ENCODE data around the gene KPNA6.
A peak's percentile ranks its signal among the peaks of the same experiment; 100 is the strongest.

The KPNA6 gene

GRCh38 chr1:32180186-32181060 is 72.6 kb downstream of the KPNA6 start:
- H3K4me2 ChIP-seq (ENCODE audit: insufficient read depth, low read length), result peak overlapping the region; percentile 98
- peak overlapping the region; percentile 94 for H3K27ac ChIP-seq (ENCODE audit: low read length)
- H3K4me1 ChIP-seq (ENCODE audit: insufficient read depth, low read length), result peaks cover 56% of the 10 kb centered on the region
- H3K9ac ChIP-seq (ENCODE audit: low read depth, low read length), result peak overlapping the region; percentile 95
- H2AFZ ChIP-seq (ENCODE audit: low read depth, low read length), result peak overlapping the region; percentile 77
- TF ChIP-seq EZH2 (IDR thresholded peaks at IDR 0.05; ENCODE audit: borderline replicate concordance, low read depth, low read length, severe bottlenecking), result no peak
- TF ChIP-seq, protein P1, sequence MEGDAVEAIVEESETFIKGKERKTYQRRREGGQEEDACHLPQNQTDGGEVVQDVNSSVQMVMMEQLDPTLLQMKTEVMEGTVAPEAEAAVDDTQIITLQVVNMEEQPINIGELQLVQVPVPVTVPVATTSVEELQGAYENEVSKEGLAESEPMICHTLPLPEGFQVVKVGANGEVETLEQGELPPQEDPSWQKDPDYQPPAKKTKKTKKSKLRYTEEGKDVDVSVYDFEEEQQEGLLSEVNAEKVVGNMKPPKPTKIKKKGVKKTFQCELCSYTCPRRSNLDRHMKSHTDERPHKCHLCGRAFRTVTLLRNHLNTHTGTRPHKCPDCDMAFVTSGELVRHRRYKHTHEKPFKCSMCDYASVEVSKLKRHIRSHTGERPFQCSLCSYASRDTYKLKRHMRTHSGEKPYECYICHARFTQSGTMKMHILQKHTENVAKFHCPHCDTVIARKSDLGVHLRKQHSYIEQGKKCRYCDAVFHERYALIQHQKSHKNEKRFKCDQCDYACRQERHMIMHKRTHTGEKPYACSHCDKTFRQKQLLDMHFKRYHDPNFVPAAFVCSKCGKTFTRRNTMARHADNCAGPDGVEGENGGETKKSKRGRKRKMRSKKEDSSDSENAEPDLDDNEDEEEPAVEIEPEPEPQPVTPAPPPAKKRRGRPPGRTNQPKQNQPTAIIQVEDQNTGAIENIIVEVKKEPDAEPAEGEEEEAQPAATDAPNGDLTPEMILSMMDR (IDR thresholded peaks at IDR 0.05; ENCODE audit: borderline replicate concordance, extremely low read depth, low read length, poor library complexity, severe bottlenecking), result no peak
- DNase-seq (peak; percentile 52), ATAC-seq (ENCODE audit: insufficient read depth, low read depth) (peak; percentile 38; the same call in 2 of the 3 replicates)
- H3K36me3 ChIP-seq (ENCODE audit: insufficient read depth, low read length), result peaks cover 45% of the 10 kb centered on the region
- H3K27me3 ChIP-seq (ENCODE audit: insufficient read depth, low read length, poor library complexity), result no peaks in the 10 kb centered on the region
- H3K79me2 ChIP-seq (ENCODE audit: insufficient read depth, low read length), result peaks cover 53% of the 10 kb centered on the region
- H4K20me1 ChIP-seq (ENCODE audit: insufficient read depth, low read length), result peaks cover 23% of the 10 kb centered on the region
- no peaks in the 10 kb centered on the region for H3K9me3 ChIP-seq (ENCODE audit: insufficient read depth, low read length, severe bottlenecking)
- peak overlapping the region; percentile 92 to 95 for H3K4me3 ChIP-seq (ENCODE audit: low read depth in 1 of 2, low read length in 2 of 2)

GRCh38 chr1:32181065-32181464 is 73.2 kb downstream of the KPNA6 start:
- H3K27ac ChIP-seq (ENCODE audit: low read length), result peak overlapping the region; percentile 94
- peaks cover 59% of the 10 kb centered on the region for H3K79me2 ChIP-seq (ENCODE audit: insufficient read depth, low read length)
- ATAC-seq (ENCODE audit: insufficient read depth, low read depth), result no peak
- no peak for DNase-seq
- peak overlapping the region; percentile 98 for H3K4me2 ChIP-seq (ENCODE audit: insufficient read depth, low read length)
- peaks cover 51% of the 10 kb centered on the region for H3K36me3 ChIP-seq (ENCODE audit: insufficient read depth, low read length)
- H3K4me3 ChIP-seq (ENCODE audit: low read depth in 1 of 2, low read length in 2 of 2), result peak overlapping the region; percentile 92 to 95; a peak in 3 of 4 replicates
- H3K4me1 ChIP-seq (ENCODE audit: insufficient read depth, low read length), result peaks cover 62% of the 10 kb centered on the region
- H3K9me3 ChIP-seq (ENCODE audit: insufficient read depth, low read length, severe bottlenecking), result no peaks in the 10 kb centered on the region
- no peak overlapping the region for H2AFZ ChIP-seq (ENCODE audit: low read depth, low read length)
- no peaks in the 10 kb centered on the region for H3K27me3 ChIP-seq (ENCODE audit: insufficient read depth, low read length, poor library complexity)
- TF ChIP-seq, protein P1 (IDR thresholded peaks at IDR 0.05; ENCODE audit: borderline replicate concordance, extremely low read depth, low read length, poor library complexity, severe bottlenecking), result no peak
- TF ChIP-seq EZH2 (IDR thresholded peaks at IDR 0.05; ENCODE audit: borderline replicate concordance, low read depth, low read length, severe bottlenecking), result no peak
- peak overlapping the region; percentile 95 for H3K9ac ChIP-seq (ENCODE audit: low read depth, low read length)
- peaks cover 24% of the 10 kb centered on the region for H4K20me1 ChIP-seq (ENCODE audit: insufficient read depth, low read length)

DNA sequence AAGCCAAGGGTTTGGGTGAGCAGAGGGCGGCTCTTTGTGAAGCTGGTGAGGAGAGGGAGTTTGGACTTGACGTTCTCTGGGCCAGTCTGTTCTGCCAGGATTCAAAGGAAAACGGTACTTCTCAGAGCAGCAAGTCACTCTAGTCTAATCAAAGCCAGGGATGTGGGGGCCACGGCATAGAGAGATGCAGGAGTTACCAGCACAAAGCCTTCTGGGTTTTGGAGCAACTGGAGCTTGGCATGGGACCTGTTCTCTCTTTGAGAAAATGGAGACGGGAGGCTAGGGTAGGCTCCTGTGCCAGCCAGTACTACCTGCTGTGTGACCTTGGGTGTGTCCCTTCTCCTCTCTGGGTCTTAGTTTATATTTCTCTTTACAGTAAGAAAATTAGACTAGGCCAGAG is 73.7 kb downstream of the KPNA6 start:
- Histone ChIP-seq H3K4me3 (ENCODE audit: low read depth in 1 of 2, low read length in 2 of 2) (peak overlapping the region in 1 of 2 experiments; percentile 92; a peak in 2 of 4 replicates), H3K9ac (ENCODE audit: low read depth, low read length) (peak overlapping the region; percentile 95; the same call in 1 of the 2 replicates), H3K36me3 (ENCODE audit: insufficient read depth, low read length) (peaks cover 56% of the 10 kb centered on the region), H3K9me3 (ENCODE audit: insufficient read depth, low read length, severe bottlenecking) (no peaks in the 10 kb centered on the region), H3K27ac (ENCODE audit: low read length) (peak overlapping the region; percentile 94), H3K79me2 (ENCODE audit: insufficient read depth, low read length) (peaks cover 64% of the 10 kb centered on the region), H4K20me1 (ENCODE audit: insufficient read depth, low read length) (peaks cover 29% of the 10 kb centered on the region), H3K4me1 (ENCODE audit: insufficient read depth, low read length) (peaks cover 66% of the 10 kb centered on the region), H3K27me3 (ENCODE audit: insufficient read depth, low read length, poor library complexity) (no peaks in the 10 kb centered on the region), H2AFZ (ENCODE audit: low read depth, low read length) (no peak overlapping the region), H3K4me2 (ENCODE audit: insufficient read depth, low read length) (peak overlapping the region; percentile 98)
- no peak for DNase-seq
- TF ChIP-seq, protein P1 (IDR thresholded peaks at IDR 0.05; ENCODE audit: borderline replicate concordance, extremely low read depth, low read length, poor library complexity, severe bottlenecking), result no peak
- TF ChIP-seq EZH2 (IDR thresholded peaks at IDR 0.05; ENCODE audit: borderline replicate concordance, low read depth, low read length, severe bottlenecking), result no peak
- no peak for ATAC-seq (ENCODE audit: insufficient read depth, low read depth)
